ENCODE results near the gene PRKACB. TPM values are rescaled to one million over a fixed set of nuclear protein-coding genes. Genes with fewer than 3 reads are reported as not detected.

PRKACB gene
- total RNA-seq, 2 experiments from 2014 or later, result 85.2 to 96.3 TPM

- H3K9me3 Mint-ChIP-seq (ENCODE audit: insufficient read depth), result no peaks in the 10 kb centered on the region
- ATAC-seq (no peak), DNase-seq (no peak)
- ChIA-PET CTCF (interaction anchor here (1.2 to 1.5 kb wide), 2 partner anchors 189 to 191 kb away, joined by 3 to 7 read pairs; no protein-coding TSS in a partner anchor), POLR2A (no interaction called here)
- H3K4me3 Mint-ChIP-seq, result no peak overlapping the region
- H3K27me3 Mint-ChIP-seq (ENCODE audit: low read depth), result no peaks in the 10 kb centered on the region
- H3K36me3 Mint-ChIP-seq (ENCODE audit: low read depth), result no peaks in the 10 kb centered on the region
- H3K4me1 Mint-ChIP-seq (ENCODE audit: low read depth), result peaks cover 8% of the 10 kb centered on the region
- no peak overlapping the region for H3K27ac Mint-ChIP-seq
Observed at GRCh38 chr1:84121360-84121759, 22.7 kb upstream of the PRKACB start.

- H3K4me1 Mint-ChIP-seq (ENCODE audit: low read depth), result no peaks in the 10 kb centered on the region
Observed at GRCh38 chr1:84122780-84123382, 21.2 kb upstream of the PRKACB start.

DNA sequence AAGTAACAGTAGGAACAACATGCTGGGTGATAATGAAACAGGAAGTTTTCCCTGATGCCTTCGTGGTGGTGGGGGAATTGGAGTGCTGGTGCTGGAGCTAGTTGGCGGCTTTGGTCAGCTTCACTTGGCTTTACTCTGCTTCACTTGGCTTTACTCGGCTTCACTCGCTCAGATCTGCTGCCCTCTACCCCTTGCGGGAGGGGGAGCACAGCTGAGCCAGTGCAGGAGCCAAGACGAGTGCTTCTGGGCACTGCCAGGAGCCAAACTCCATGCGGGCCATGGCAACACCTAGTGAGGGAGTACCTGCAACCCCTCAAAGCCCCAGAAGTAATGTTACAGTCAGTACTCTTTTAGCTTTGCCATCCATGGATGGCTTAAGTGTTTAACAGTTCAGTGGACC lies 10.6 kb upstream of the PRKACB start:
- Mint-ChIP-seq H3K27me3 (ENCODE audit: low read depth) (no peaks in the 10 kb centered on the region), H3K4me1 (ENCODE audit: low read depth) (peaks cover 16% of the 10 kb centered on the region), H3K36me3 (ENCODE audit: low read depth) (no peaks in the 10 kb centered on the region), H3K4me3 (no peak overlapping the region), H3K27ac (no peak overlapping the region), H3K9me3 (ENCODE audit: insufficient read depth) (no peaks in the 10 kb centered on the region)
- no peak for ATAC-seq
- CTCF ChIA-PET, result interaction anchor here (2.8 kb wide), 1 partner anchor 9 kb away, joined by 14 read pairs; no protein-coding TSS in a partner anchor
- POLR2A ChIA-PET, result interaction anchor here (0.7 kb wide), 1 partner anchor 10 kb away, joined by 3 read pairs; the partner anchor contains the start of gene PRKACB
- no peak for DNase-seq

More at GRCh38 chr1:84122780-84123382, 21.2 kb upstream of the PRKACB start:
- H3K9me3 Mint-ChIP-seq (ENCODE audit: insufficient read depth), result no peaks in the 10 kb centered on the region
- peak; percentile 73 for DNase-seq
- no peaks in the 10 kb centered on the region for H3K36me3 Mint-ChIP-seq (ENCODE audit: low read depth)
- H3K27ac Mint-ChIP-seq, result no peak overlapping the region
- CTCF ChIA-PET, result interaction anchor here (0.6 to 3.9 kb wide), 17 partner anchors 9 to 631 kb away, joined by 3 to 14 read pairs (median 3); no protein-coding TSS in a partner anchor
- peak; percentile 58 for ATAC-seq
- H3K4me3 Mint-ChIP-seq, result no peak overlapping the region
- H3K27me3 Mint-ChIP-seq (ENCODE audit: low read depth), result no peaks in the 10 kb centered on the region
- POLR2A ChIA-PET, result no interaction called here

DNA sequence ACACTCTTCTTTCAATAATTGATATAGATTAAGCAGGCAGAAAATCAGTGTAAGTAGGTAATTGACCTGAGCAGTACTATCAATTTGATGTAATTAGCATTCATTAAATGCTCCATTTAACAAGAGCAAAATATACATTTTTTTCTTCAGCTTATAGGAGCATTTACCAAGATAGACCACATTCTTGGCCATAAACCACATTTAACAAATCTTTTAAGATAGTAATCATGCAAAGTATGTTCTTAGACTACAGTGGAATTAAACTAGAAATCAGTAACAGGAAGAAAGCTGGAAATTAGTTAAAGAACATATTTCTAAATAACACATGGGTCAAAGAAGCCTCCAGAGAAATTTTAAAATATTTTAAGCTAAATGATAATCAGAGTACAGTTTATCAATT lies 8.7 kb upstream of the PRKACB start:
- Mint-ChIP-seq H3K4me1 (ENCODE audit: low read depth) (peaks cover 16% of the 10 kb centered on the region), H3K36me3 (ENCODE audit: low read depth) (peaks cover 3% of the 10 kb centered on the region), H3K27me3 (ENCODE audit: low read depth) (no peaks in the 10 kb centered on the region), H3K9me3 (ENCODE audit: insufficient read depth) (no peaks in the 10 kb centered on the region), H3K4me3 (no peak overlapping the region), H3K27ac (no peak overlapping the region)
- DNase-seq (no peak), ATAC-seq (no peak)
- CTCF ChIA-PET, result interaction anchor here (0.6 to 2.8 kb wide), 4 partner anchors 9 to 307 kb away, joined by 3 to 14 read pairs (median 4); partner anchors contain the start of gene PRKACB
- POLR2A ChIA-PET, result interaction anchor here (0.6 kb wide), 1 partner anchor 438 kb away, joined by 3 read pairs; the partner anchor contains the start of gene CTBS

GRCh38 chr1:84141182-84142003 lies 2.7 kb upstream of the PRKACB start:
- POLR2A ChIA-PET, result interaction anchor here (0.6 to 2.3 kb wide), 3 partner anchors 182 to 433 kb away, joined by 3 to 8 read pairs (median 4); partner anchors contain the start of gene CTBS
- no peak overlapping the region for H3K27ac Mint-ChIP-seq
- CTCF ChIA-PET, result interaction anchor here (0.7 to 10.0 kb wide), 16 partner anchors 11 to 630 kb away, joined by 3 to 177 read pairs (median 4); partner anchors contain the start of genes CTBS, GNG5 and SPATA1
- no peaks in the 10 kb centered on the region for H3K9me3 Mint-ChIP-seq (ENCODE audit: insufficient read depth)
- no peaks in the 10 kb centered on the region for H3K27me3 Mint-ChIP-seq (ENCODE audit: low read depth)
- no peak overlapping the region for H3K4me3 Mint-ChIP-seq
- no peak for DNase-seq
- peaks cover 13% of the 10 kb centered on the region for H3K4me1 Mint-ChIP-seq (ENCODE audit: low read depth)
- ATAC-seq, result no peak
- peaks cover 7% of the 10 kb centered on the region for H3K36me3 Mint-ChIP-seq (ENCODE audit: low read depth)

DNA sequence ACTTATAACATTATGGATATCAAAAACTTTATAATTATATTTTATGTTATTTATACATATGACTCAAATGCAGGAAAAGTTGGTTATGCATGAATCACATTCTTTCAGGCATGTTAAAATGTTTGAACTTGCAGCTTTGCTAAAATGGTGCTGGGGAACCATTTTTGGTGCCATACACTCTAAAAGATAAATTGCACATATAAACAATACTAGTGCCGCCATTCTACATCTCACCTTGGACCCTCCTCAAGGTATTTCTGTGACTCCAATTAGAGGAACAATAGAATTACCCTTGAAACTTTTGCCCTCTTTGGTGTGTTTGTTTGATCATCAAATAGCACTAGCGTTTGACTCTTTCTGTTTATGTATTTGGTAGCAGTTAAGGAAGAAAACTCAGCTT lies 997 bp downstream of the PRKACB start:
- DNase-seq (peak; percentile 53), ATAC-seq (peak; percentile 34)
- H3K4me3 Mint-ChIP-seq, result peak overlapping the region; percentile 88
- H3K9me3 Mint-ChIP-seq (ENCODE audit: insufficient read depth), result no peaks in the 10 kb centered on the region
- peak overlapping the region; percentile 95 for H3K27ac Mint-ChIP-seq
- H3K27me3 Mint-ChIP-seq (ENCODE audit: low read depth), result no peaks in the 10 kb centered on the region
- peaks cover 27% of the 10 kb centered on the region for H3K4me1 Mint-ChIP-seq (ENCODE audit: low read depth)
- CTCF ChIA-PET, result interaction anchor here (0.6 to 10.0 kb wide), 11 partner anchors 19 to 477 kb away, joined by 3 to 177 read pairs (median 9); partner anchors contain the start of gene SAMD13
- POLR2A ChIA-PET, result interaction anchor here (0.7 to 3.1 kb wide), 9 partner anchors 18 to 429 kb away, joined by 3 to 35 read pairs (median 9); partner anchors contain the start of genes CTBS, GNG5, RPF1 and SPATA1
- peaks cover 8% of the 10 kb centered on the region for H3K36me3 Mint-ChIP-seq (ENCODE audit: low read depth)

DNA sequence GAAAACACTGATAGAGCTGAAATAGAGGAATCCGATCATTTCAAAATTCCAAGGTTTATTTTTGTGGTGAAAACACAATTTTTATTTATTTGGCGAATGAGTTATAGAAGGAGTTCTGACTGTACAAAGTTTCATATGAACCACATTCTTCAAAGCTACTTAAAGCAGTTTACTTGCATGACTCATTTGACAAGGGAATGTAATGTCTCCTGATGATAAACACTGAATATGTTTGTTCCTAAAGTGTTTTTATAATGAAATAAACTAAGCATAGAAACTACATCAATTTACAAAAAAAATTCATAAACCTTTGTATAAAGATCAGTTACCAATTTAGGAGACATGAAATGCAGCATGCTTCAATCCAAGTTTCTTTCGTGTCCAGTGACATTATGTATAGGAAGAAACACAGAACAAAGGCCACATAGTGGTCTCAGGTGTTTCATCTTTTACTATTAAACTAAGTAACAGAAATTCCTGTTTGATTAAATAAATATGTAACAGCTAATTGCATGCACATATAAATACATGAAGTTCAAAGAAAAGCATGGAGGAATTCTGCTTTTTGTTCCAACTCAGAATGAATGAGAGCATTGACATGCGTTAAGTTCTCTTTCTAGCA lies 2.5 kb downstream of the PRKACB start:
- peaks cover 17% of the 10 kb centered on the region for H3K36me3 Mint-ChIP-seq (ENCODE audit: low read depth)
- ChIA-PET CTCF (interaction anchor here (1.2 to 10.0 kb wide), 4 partner anchors 18 to 288 kb away, joined by 3 to 177 read pairs (median 5); partner anchors contain the start of gene SAMD13), POLR2A (interaction anchor here (3.1 kb wide), 1 partner anchor 427 kb away, joined by 35 read pairs; the partner anchor contains the start of gene CTBS)
- DNase-seq (no peak), ATAC-seq (peak; percentile 22)
- no peaks in the 10 kb centered on the region for H3K27me3 Mint-ChIP-seq (ENCODE audit: low read depth)
- peak overlapping the region; percentile 60 for H3K27ac Mint-ChIP-seq
- H3K9me3 Mint-ChIP-seq (ENCODE audit: insufficient read depth), result no peaks in the 10 kb centered on the region
- H3K4me3 Mint-ChIP-seq, result peak overlapping the region; percentile 88
- peaks cover 38% of the 10 kb centered on the region for H3K4me1 Mint-ChIP-seq (ENCODE audit: low read depth)

GRCh38 chr1:84148758-84149157 lies 4.7 kb downstream of the PRKACB start:
- POLR2A ChIA-PET, result interaction anchor here (1.4 kb wide), 1 partner anchor 149 kb away, joined by 3 read pairs; no protein-coding TSS in a partner anchor
- H3K4me1 Mint-ChIP-seq (ENCODE audit: low read depth), result peaks cover 45% of the 10 kb centered on the region
- no peak overlapping the region for H3K4me3 Mint-ChIP-seq
- ATAC-seq (no peak), DNase-seq (no peak)
- H3K9me3 Mint-ChIP-seq (ENCODE audit: insufficient read depth), result no peaks in the 10 kb centered on the region
- H3K27ac Mint-ChIP-seq, result no peak overlapping the region
- H3K27me3 Mint-ChIP-seq (ENCODE audit: low read depth), result no peaks in the 10 kb centered on the region
- H3K36me3 Mint-ChIP-seq (ENCODE audit: low read depth), result peaks cover 36% of the 10 kb centered on the region
- CTCF ChIA-PET, result interaction anchor here (1.5 to 10.0 kb wide), 2 partner anchors 17 to 286 kb away, joined by 3 to 177 read pairs; no protein-coding TSS in a partner anchor

- peak; percentile 46 for ATAC-seq
- Mint-ChIP-seq H3K27me3 (ENCODE audit: low read depth) (no peaks in the 10 kb centered on the region), H3K9me3 (ENCODE audit: insufficient read depth) (peaks cover under 1% of the 10 kb centered on the region), H3K4me1 (ENCODE audit: low read depth) (peaks cover 61% of the 10 kb centered on the region), H3K36me3 (ENCODE audit: low read depth) (peaks cover 57% of the 10 kb centered on the region), H3K27ac (peak overlapping the region; percentile 57), H3K4me3 (no peak overlapping the region)
- no peak for DNase-seq
- CTCF ChIA-PET, result interaction anchor here (0.9 to 1.9 kb wide), 6 partner anchors 11 to 601 kb away, joined by 3 to 9 read pairs (median 4); no protein-coding TSS in a partner anchor
- POLR2A ChIA-PET, result interaction anchor here (0.6 to 2.0 kb wide), 3 partner anchors 11 to 145 kb away, joined by 4 to 9 read pairs (median 6); no protein-coding TSS in a partner anchor
Observed at GRCh38 chr1:84152649-84153056, 8.6 kb downstream of the PRKACB start.

DNA sequence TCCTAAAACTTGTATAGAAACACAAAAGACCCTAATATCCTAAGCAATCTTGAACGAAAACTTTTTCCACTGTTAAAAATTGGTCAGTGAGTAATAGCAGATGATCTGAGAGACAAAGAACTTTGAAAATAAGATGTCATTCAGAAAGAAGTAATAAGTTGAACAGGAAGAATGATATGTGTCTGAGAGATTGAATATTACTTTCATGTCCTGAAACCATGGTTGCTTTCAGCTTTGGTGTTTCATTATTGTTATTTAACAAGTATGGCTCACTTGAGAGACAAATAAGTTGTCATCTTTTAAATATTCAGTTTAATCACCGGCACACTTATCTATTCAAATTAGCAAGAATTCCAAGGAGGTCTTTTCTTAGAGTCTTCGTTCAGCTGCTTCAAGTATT lies 11.4 kb downstream of the PRKACB start:
- Mint-ChIP-seq H3K36me3 (ENCODE audit: low read depth) (peaks cover 62% of the 10 kb centered on the region), H3K27me3 (ENCODE audit: low read depth) (no peaks in the 10 kb centered on the region), H3K27ac (no peak overlapping the region), H3K4me3 (no peak overlapping the region), H3K4me1 (ENCODE audit: low read depth) (peaks cover 66% of the 10 kb centered on the region), H3K9me3 (ENCODE audit: insufficient read depth) (peaks cover 10% of the 10 kb centered on the region)
- no peak for DNase-seq
- ChIA-PET POLR2A (no interaction called here), CTCF (no interaction called here)
- ATAC-seq, result no peak

DNA sequence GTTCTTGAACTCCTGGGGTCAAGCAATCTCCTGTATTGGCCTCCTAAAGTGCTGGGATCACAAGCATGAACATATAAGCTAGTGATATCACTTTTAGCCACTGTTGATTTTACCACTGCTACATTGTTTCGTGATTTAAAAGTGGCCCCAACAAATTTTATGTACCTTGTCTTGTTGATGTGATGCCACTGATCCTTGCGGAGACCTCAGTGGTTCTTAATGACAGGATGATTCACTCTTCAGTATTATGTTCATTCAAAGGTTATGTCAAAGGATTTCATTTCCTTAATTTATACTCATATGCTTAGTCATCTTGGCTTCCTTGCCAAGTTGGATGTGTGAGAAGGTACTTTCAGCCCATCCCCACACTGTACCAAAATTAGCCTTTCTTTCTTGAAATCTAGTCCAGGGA lies 12.1 kb downstream of the PRKACB start:
- Mint-ChIP-seq H3K27ac (peak overlapping the region; percentile 64), H3K36me3 (ENCODE audit: low read depth) (peaks cover 57% of the 10 kb centered on the region), H3K27me3 (ENCODE audit: low read depth) (no peaks in the 10 kb centered on the region), H3K4me1 (ENCODE audit: low read depth) (peaks cover 65% of the 10 kb centered on the region), H3K9me3 (ENCODE audit: insufficient read depth) (peaks cover 14% of the 10 kb centered on the region), H3K4me3 (no peak overlapping the region)
- ATAC-seq (peak; percentile 52), DNase-seq (no peak)
- POLR2A ChIA-PET, result interaction anchor here (0.6 kb wide), 1 partner anchor 13 kb away, joined by 3 read pairs; no protein-coding TSS in a partner anchor
- CTCF ChIA-PET, result no interaction called here

All from activated CD8-positive, alpha-beta T cell treated with anti-CD3 and anti-CD28 coated beads, Interleukin-2, amount 10 ng/mL, durations not matched to agents 7 days and 5 days (primary cell).